Type B pancreatic cell (in vitro differentiated cells): ENCODE data around the gene NUMB. TPM values are rescaled to one million over a fixed set of nuclear protein-coding genes. Genes with fewer than 3 reads are reported as not detected.
A peak's percentile ranks its signal among the peaks of the same experiment; 100 is the strongest.

Experiments
- DNase-seq: peaks from one replicate; pipeline ENCODE4 v3.0.0; 2021; ENCODE audit warnings: mixed read lengths; ENCODE audit not compliant: unreplicated experiment; ENCODE audit errors: extremely low spot score
- H3K27ac Mint-ChIP-seq: 2 replicates; pipeline ENCODE4 v1.8.0; 2021; ENCODE audit warnings: mild to moderate bottlenecking, mixed read lengths
- H3K27me3 Mint-ChIP-seq: 2 replicates; pipeline ENCODE4 v1.8.0; 2021; ENCODE audit warnings: mixed read lengths
- H3K36me3 Mint-ChIP-seq: 2 replicates; pipeline ENCODE4 v1.8.0; 2021; ENCODE audit warnings: mixed read lengths
- H3K4me1 Mint-ChIP-seq: one replicate; pipeline ENCODE4 v1.8.0; 2021; ENCODE audit warnings: mixed read lengths; ENCODE audit not compliant: unreplicated experiment
- H3K4me3 Mint-ChIP-seq: 2 replicates; pipeline ENCODE4 v1.8.0; 2021; ENCODE audit warnings: mild to moderate bottlenecking, mixed read lengths
- H3K9me3 Mint-ChIP-seq: 2 replicates; pipeline ENCODE4 v1.8.0; 2021; ENCODE audit warnings: mixed read lengths
- CTCF ChIP-seq: fragments of 200-600 bp; sonication (generic); conservative IDR thresholded peaks from 2 replicates; pipeline ENCODE4 v1.5.0; 2021; ENCODE audit warnings: antibody characterized with exemption, mild to moderate bottlenecking
- total RNA-seq: library from RNA; stranded (reverse); gene quantifications from 2 replicates; pipeline ENCODE4 v1.2.1, GENCODE V29; 2021; ENCODE audit warnings: low replicate concordance

NUMB gene
- total RNA-seq, 1 donor from 2014 or later = 64.5 TPM

DNA sequence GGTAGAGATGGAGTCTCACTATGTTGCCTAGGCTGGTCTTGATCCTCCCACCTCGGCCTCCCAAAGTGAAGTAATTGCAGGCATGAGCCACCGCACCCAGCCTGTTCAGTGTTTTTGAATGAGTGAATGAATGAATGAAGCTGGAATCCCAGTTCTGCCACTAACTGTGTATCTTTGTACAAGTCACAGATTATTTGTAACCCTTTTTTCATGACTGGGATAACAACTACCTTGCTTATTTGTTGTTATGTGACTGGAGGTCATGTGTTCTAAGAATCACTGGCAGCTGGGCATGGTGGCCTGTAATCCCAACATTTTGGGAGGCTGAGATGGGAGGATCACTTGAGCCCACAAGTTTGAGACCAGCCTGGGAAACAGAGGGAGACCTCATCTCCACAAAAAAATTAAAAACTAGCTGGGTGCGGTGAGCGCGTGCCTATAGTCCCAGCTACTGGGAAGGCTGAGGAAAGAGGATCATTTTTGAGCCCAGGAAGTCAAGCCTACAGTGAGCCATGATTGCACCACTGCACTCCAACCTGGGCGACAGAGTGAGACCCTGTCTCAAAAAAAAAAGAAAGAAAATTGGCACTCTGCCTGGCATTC, 13.3 kb upstream of the NUMB start:
- Mint-ChIP-seq H3K27ac (no peak overlapping the region), H3K9me3 (no peaks in the 10 kb centered on the region), H3K4me1 (peaks cover 6% of the 10 kb centered on the region), H3K4me3 (no peak overlapping the region), H3K27me3 (no peaks in the 10 kb centered on the region), H3K36me3 (no peaks in the 10 kb centered on the region)
- TF ChIP-seq CTCF = no peak
- DNase-seq = no peak

- H3K4me3 Mint-ChIP-seq = no peak overlapping the region
- H3K9me3 Mint-ChIP-seq = no peaks in the 10 kb centered on the region
- no peaks in the 10 kb centered on the region for H3K36me3 Mint-ChIP-seq
- peaks cover 9% of the 10 kb centered on the region for H3K4me1 Mint-ChIP-seq
- H3K27ac Mint-ChIP-seq = no peak overlapping the region
- H3K27me3 Mint-ChIP-seq = no peaks in the 10 kb centered on the region
- DNase-seq = no peak
- TF ChIP-seq CTCF = no peak
These were observed 10.6 kb upstream of the NUMB start for GRCh38 chr14:73468828-73469375.

GRCh38 chr14:73467800-73468199, 9.5 kb upstream of the NUMB start:
- DNase-seq = no peak
- TF ChIP-seq CTCF = no peak
- Mint-ChIP-seq H3K9me3 (no peaks in the 10 kb centered on the region), H3K36me3 (no peaks in the 10 kb centered on the region), H3K27me3 (no peaks in the 10 kb centered on the region), H3K4me1 (peaks cover 11% of the 10 kb centered on the region), H3K27ac (no peak overlapping the region), H3K4me3 (no peak overlapping the region)

DNA sequence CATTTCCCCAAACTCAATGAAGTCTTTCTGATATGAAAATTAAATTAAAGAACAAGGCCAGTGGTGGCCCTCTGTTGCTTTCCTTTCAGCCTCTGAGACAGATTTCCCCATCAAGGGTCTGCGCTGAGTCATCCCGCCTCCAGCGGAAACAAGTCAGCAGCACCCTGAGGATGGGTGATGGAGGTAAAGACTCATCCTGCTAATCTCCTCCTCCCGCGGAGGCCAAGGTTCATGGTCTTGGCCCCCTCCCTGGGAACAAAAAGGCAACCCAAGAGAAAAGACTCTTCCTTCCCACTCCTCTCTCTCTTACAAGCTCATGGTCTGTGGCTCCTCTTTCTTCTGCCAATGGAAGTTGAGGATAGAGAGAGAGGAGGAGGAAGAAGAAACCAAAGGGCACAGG, 9.0 kb upstream of the NUMB start:
- Mint-ChIP-seq H3K27me3 (no peaks in the 10 kb centered on the region), H3K27ac (peak overlapping the region; percentile 31), H3K36me3 (no peaks in the 10 kb centered on the region), H3K4me1 (peaks cover 15% of the 10 kb centered on the region), H3K9me3 (no peaks in the 10 kb centered on the region), H3K4me3 (no peak overlapping the region)
- TF ChIP-seq CTCF = no peak
- DNase-seq = no peak

DNA sequence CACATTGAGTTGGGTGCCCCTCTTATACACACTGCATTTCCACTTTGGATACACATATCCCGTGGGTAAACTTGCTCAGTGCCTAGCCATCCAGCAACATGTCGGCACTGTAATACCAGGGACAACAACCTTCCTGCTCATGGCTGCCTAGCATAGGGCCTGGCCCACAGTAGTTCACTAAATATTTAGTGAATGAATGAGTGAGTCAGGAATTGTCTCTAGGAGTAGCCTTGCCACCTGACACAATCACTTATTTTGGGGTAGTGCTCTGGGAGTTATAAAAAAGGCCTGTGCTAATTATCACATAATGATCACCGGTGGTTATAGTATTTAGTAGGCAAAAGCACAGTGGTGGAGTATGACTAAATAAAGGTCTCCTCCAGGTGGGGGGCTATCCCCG, 8.5 kb upstream of the NUMB start:
- no peak for TF ChIP-seq CTCF
- Mint-ChIP-seq H3K27me3 (no peaks in the 10 kb centered on the region), H3K36me3 (no peaks in the 10 kb centered on the region), H3K4me1 (peaks cover 20% of the 10 kb centered on the region), H3K4me3 (no peak overlapping the region), H3K27ac (no peak overlapping the region), H3K9me3 (no peaks in the 10 kb centered on the region)
- DNase-seq = no peak
